ENCODE data around the gene MT1X. TPM values are rescaled to one million over a fixed set of nuclear protein-coding genes. Genes with fewer than 3 reads are reported as not detected.
"Not testable (repeated sequence)": the region's sequence is repeated elsewhere in the genome, so short reads cannot be mapped to it uniquely, and the experiment has no call there.

Gene MT1X
- total RNA-seq, 1 experiment from 2014 or later, result 17.8 TPM

GRCh38 chr16:56649271-56649670, 33.0 kb upstream of the MT1X start:
- in situ Hi-C loops (cut with HindIII; ENCODE audit: low pct_unique_long_range_greater_than_20kb, low sequenced_read_pairs), result no loop called here
- DNase-seq (ENCODE audit: low read depth, low spot score), result no peak

- in situ Hi-C loops (cut with HindIII; ENCODE audit: low pct_unique_long_range_greater_than_20kb, low sequenced_read_pairs), result no loop called here
- DNase-seq (ENCODE audit: low read depth, low spot score), result no peak
Observed at GRCh38 chr16:56649820-56650219, 32.5 kb upstream of the MT1X start.

- no peak for DNase-seq (ENCODE audit: low read depth, low spot score)
- in situ Hi-C loops (cut with HindIII; ENCODE audit: low pct_unique_long_range_greater_than_20kb, low sequenced_read_pairs), result no loop called here
Observed at GRCh38 chr16:56651586-56651985, 30.7 kb upstream of the MT1X start, which contains the start of gene MT1B. TSS of gene MT1B (plus strand) at chr16:56651886. CDS start at chr16:56651954, 68 bp downstream.

DNA sequence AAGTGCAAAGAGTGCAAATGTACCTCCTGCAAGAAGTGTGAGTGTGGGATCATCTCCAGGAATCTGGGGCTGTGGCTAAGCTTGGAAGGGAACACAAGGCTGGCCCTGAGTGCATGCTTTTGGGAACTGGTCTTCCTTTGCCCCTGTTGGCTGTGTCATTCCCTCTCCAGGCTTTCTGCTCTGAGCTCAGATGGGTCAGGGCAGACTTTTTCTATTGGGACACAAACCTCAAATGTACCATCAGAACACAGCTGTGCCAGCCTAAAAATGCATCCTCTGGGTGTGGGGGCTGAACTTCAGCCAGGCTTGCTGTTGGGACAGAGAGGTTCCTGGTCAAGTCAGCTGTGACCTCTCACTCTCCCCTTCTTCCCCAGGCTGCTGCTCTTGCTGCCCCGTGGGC, 29.7 kb upstream of the MT1X start:
- in situ Hi-C loops (cut with HindIII; ENCODE audit: low pct_unique_long_range_greater_than_20kb, low sequenced_read_pairs), result no loop called here
- no peak for DNase-seq (ENCODE audit: low read depth, low spot score)

GRCh38 chr16:56653218-56653617, 29.1 kb upstream of the MT1X start:
- no peak for DNase-seq (ENCODE audit: low read depth, low spot score)
- in situ Hi-C loops (cut with HindIII; ENCODE audit: low pct_unique_long_range_greater_than_20kb, low sequenced_read_pairs), result no loop called here

GRCh38 chr16:56657555-56658326, 24.5 kb upstream of the MT1X start, which contains the start of gene MT1F:
TSS of gene MT1F (plus strand) at chr16:56657959. CDS start at chr16:56658059, 100 bp downstream.
- peak; percentile 37 for DNase-seq (ENCODE audit: low read depth, low spot score)
- in situ Hi-C loops (cut with HindIII; ENCODE audit: low pct_unique_long_range_greater_than_20kb, low sequenced_read_pairs), result no loop called here

DNA sequence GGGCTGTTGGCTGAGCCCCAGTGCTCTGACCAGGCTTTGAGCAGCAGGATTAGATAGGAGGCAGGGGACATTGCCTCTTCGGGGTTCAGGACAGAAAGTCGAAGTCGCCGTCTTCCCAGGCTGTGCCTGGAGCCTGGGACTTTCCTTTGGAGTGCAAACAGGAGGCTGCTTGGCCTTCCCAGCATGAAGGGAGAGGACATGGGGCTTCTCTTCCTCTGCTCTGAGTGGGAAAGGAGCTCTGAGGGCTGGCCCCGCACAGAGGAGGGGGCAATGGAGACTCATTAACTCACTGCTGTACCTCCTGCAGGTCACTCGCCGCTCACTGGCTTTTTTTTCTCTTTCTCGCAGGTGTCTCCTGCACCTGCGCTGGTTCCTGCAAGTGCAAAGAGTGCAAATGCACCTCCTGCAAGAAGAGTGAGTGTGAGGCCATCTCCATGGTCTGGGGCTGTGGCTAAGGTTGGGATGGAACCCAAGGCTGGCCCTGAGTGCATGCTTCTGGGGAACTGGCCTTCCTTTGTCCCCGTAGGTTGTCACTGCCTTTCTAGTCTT, 23.9 kb upstream of the MT1X start:
- in situ Hi-C loops (cut with HindIII; ENCODE audit: low pct_unique_long_range_greater_than_20kb, low sequenced_read_pairs), result no loop called here
- no peak for DNase-seq (ENCODE audit: low read depth, low spot score)

DNA sequence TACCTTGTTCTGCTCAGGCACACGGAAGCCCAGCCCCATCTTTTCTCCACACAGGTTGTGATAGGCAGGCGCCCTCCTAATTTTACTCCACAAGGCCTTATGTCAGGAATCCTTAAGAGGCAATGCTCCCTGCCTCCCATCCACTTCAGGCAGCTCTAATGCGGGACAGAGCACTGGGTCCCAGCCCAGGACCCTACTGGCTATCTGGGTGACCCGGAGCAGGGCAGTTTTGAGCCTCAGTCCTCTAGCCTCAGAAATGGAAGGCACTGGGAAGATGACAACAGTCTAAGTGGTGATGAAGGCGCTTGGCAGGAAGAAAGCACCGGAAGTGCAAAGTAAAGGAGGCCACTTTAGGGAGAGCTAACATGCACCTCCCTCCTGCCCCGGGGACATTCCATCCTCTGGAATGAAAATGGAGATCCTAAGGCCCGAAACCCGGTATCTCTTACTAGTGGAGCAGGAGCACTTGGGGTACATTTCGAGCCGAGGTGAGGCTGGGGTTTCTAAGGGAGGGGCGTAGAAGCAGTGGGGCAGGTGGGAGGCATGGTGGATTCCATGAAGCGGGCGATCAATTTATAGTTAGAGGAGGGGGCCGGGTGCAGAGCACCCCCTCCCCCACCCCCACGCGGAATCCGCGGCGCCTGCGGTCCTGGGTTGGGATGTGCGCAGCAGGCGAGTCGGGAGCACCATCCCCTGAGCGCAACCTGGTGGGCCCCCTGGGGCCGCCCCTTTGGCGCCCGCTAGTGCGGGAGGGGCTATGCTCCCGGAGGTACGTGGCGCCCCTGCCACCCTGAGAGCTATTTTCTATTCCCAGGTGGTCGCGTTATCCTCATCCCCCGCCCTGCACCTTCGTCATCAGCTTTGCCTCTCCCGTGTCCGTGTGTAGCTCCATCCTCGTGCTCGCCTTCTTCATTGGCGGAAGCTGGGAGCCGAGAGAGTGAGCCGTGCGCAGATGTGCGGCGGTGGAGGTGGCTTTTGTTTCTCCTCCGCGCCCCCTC, 19.6 kb upstream of the MT1X start:
- in situ Hi-C loops (cut with HindIII; ENCODE audit: low pct_unique_long_range_greater_than_20kb, low sequenced_read_pairs), result no loop called here
- DNase-seq (ENCODE audit: low read depth, low spot score), result no peak

DNA sequence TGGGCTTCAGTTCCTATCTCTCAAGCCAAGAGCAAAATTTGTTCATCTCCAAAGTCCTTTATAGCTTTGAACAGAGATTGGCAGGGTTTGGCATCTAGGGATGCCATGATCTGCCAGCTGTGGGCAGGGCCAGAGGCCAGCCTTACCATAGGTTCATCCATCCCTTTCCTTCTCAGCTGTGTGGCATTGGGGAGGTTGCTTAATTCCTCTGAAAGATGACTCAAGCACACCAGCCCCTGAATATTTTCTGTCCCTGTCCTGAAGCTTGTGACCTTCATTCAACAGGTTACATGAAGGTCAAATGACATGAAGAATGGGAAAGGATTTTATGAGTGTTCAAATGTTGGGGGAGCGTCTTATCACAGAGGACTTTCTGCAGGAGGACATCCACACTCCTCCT, 17.8 kb upstream of the MT1X start:
- in situ Hi-C loops (cut with HindIII; ENCODE audit: low pct_unique_long_range_greater_than_20kb, low sequenced_read_pairs), result no loop called here
- no peak for DNase-seq (ENCODE audit: low read depth, low spot score)

DNA sequence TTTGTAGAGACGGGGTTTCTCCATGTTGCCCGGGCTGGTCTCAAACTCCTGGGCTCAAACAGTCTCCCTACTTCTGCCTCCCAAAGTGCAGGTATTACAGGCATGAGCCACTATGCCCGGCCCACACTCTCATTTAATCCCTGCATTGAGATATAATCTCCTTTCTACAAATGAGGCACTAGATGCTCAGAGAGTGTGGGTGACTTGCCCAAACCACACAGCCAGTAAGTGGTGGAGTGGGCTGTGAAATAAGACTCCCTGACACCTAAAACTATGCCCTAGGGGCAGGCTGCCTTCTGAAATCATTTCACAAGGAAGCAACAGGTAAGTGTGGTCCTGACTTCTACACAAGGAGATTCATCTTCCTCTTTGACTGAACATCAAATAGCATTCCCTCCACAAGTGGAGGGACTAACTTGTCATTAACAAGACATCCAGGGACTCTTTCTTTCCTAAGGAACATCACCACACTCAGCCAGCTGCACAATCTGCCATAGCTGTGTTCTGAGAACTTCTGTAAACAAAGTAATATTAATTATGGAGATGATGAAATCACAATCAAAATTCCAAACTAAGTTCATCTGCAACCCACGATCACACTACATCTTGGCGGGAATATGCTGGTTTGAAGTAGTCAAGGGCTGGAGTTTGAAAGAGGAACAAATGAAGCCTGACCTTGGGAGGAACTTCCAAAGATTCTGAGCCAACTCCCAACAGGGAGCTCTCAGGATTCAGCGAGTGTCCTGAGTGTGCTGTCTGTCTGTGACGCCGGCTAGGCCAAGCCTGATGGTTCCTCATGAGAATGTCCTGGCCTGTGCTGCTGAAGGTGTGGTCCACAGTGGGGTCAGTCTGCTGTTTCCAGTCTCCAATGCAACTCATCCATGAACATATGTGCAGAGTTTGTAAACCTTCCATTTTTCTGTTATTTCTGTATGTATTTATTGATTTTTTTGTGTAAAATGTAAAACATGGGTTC, 16.7 kb upstream of the MT1X start:
- in situ Hi-C loops (cut with HindIII; ENCODE audit: low pct_unique_long_range_greater_than_20kb, low sequenced_read_pairs); DNase-seq (ENCODE audit: low read depth, low spot score): not testable (repeated sequence)

DNA sequence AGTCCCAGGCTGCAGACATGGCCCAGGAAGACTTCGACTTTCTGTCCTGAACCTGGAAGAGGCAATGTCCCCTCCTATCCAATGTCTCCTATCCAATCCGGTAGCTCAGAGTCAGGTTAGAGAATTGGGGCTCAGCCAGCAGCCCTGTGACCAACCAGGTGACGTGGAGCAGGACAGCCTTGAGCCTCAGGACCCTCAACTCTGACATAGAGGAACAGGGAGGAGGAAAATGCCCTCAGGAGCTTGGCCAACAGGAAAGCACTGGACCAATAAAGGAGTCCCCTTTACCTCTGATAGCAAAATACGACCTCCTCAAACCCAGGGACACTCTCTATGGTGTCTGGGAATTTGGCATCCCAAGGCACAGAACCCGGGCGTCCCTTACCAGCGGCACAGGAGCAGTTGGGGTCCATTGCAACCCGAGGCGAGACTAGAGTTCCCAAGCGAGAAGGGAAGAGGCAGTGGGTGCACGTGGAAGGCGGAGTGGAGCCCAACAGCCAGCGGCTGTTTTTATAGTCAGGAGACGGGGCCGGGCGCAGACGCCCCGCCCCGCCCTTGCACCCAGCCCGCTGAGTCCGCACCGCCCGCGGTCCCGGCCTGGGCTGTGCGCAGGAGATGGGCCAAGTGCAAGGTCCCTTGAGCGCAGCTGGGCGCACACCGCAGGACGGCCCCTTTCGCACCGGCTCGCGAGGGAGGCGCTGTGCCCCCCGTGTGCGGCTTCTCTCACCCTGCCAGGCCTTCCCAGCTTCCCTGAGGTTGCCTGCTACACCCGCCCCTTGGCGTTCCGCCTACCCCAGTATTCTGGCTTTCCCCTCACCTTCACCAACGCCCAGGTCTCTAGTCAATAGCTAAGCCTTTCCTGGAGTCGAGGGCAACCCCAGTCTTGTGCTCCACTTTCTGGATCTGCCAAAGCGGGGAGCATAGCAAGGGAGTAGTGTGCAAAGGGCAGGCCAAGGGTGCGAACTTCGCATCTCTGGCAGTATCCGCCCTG, 14.4 kb upstream of the MT1X start, which contains the start of gene MT1G:
MT1G (minus strand) TSS at position 485 of the 991 bp plus-strand sequence; CDS start at position 413, 72 bp downstream.
- in situ Hi-C loops (cut with HindIII; ENCODE audit: low pct_unique_long_range_greater_than_20kb, low sequenced_read_pairs), result no loop called here
- DNase-seq (ENCODE audit: low read depth, low spot score), result no peak

GRCh38 chr16:56669005-56669839, 13.0 kb upstream of the MT1X start, which contains the start of gene MT1H:
TSS of gene MT1H (plus strand) at chr16:56669814. CDS start at chr16:56669885, 71 bp downstream.
- in situ Hi-C loops (cut with HindIII; ENCODE audit: low pct_unique_long_range_greater_than_20kb, low sequenced_read_pairs), result no loop called here
- no peak for DNase-seq (ENCODE audit: low read depth, low spot score)

- in situ Hi-C loops (cut with HindIII; ENCODE audit: low pct_unique_long_range_greater_than_20kb, low sequenced_read_pairs), result no loop called here
- no peak for DNase-seq (ENCODE audit: low read depth, low spot score)
Observed at GRCh38 chr16:56669840-56670619, 12.2 kb upstream of the MT1X start.

- DNase-seq (ENCODE audit: low read depth, low spot score), result no peak
- in situ Hi-C loops (cut with HindIII; ENCODE audit: low pct_unique_long_range_greater_than_20kb, low sequenced_read_pairs), result no loop called here
Observed at GRCh38 chr16:56670620-56670934, 11.7 kb upstream of the MT1X start.

Data from SK-MEL-5 (cell line).